ENCODE data around the gene BEX5.
"Not testable (repeated sequence)": the region's sequence is repeated elsewhere in the genome, so short reads cannot be mapped to it uniquely, and the experiment has no call there.

Gene BEX5

GRCh38 chrX:102126080-102126818 lies 29.5 kb downstream of the BEX5 start:
- not testable (repeated sequence) for H3K9me3 ChIP-seq (ENCODE audit: control insufficient read depth in 2 of 2, low read length in 2 of 2); H3K27me3 ChIP-seq (ENCODE audit: control insufficient read depth in 2 of 2, insufficient read depth in 2 of 2, low read length in 2 of 2); H3K27ac ChIP-seq (ENCODE audit: low read depth in 2 of 2, low read length in 2 of 2); H3K36me3 ChIP-seq (ENCODE audit: control insufficient read depth in 2 of 2, insufficient read depth in 2 of 2, low read length in 2 of 2); H3K9ac ChIP-seq (ENCODE audit: low read depth in 1 of 2, low read length in 2 of 2); H3K4me3 ChIP-seq (ENCODE audit: low read length in 2 of 2); H3K4me1 ChIP-seq (ENCODE audit: control insufficient read depth in 2 of 2, insufficient read depth in 2 of 2, low read length in 2 of 2)

- H3K27ac ChIP-seq (ENCODE audit: low read depth in 2 of 2, low read length in 2 of 2); H3K4me1 ChIP-seq (ENCODE audit: control insufficient read depth in 2 of 2, insufficient read depth in 2 of 2, low read length in 2 of 2); H3K4me3 ChIP-seq (ENCODE audit: low read length in 2 of 2); H3K27me3 ChIP-seq (ENCODE audit: control insufficient read depth in 2 of 2, insufficient read depth in 2 of 2, low read length in 2 of 2); H3K36me3 ChIP-seq (ENCODE audit: control insufficient read depth in 2 of 2, insufficient read depth in 2 of 2, low read length in 2 of 2); H3K9me3 ChIP-seq (ENCODE audit: control insufficient read depth in 2 of 2, low read length in 2 of 2); H3K9ac ChIP-seq (ENCODE audit: low read depth in 1 of 2, low read length in 2 of 2): not testable (repeated sequence)
These were observed 30.3 kb downstream of the BEX5 start, which contains the start of gene TCEAL2 for GRCh38 chrX:102125436-102125835. TSS of gene TCEAL2 (plus strand) at chrX:102125679. CDS start at chrX:102126831, 1,152 bp downstream.

DNA sequence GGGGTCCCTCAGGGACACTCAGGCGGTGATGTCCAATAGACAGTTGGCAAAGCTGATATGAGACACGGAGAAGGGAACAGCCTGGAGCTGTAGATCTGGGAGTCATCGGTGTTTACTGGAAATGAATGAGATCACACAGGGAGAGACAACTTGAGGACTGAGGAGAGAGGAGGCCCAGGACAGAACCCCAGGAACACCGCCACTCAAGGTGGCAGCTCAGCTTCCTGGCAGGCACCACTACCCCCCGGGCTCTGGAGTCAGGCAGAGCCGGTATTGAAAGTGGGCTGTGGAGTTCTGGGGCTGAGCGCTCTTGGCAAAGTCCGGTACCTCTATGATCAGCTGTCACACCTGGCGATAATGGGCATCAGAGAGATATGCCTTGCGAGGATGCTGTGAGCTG lies 30.8 kb downstream of the BEX5 start:
- not testable (repeated sequence) for H3K4me1 ChIP-seq (ENCODE audit: control insufficient read depth in 2 of 2, insufficient read depth in 2 of 2, low read length in 2 of 2); H3K4me3 ChIP-seq (ENCODE audit: low read length in 2 of 2); H3K9ac ChIP-seq (ENCODE audit: low read depth in 1 of 2, low read length in 2 of 2); H3K36me3 ChIP-seq (ENCODE audit: control insufficient read depth in 2 of 2, insufficient read depth in 2 of 2, low read length in 2 of 2); H3K27me3 ChIP-seq (ENCODE audit: control insufficient read depth in 2 of 2, insufficient read depth in 2 of 2, low read length in 2 of 2); H3K27ac ChIP-seq (ENCODE audit: low read depth in 2 of 2, low read length in 2 of 2); H3K9me3 ChIP-seq (ENCODE audit: control insufficient read depth in 2 of 2, low read length in 2 of 2)

- no peaks in the 10 kb centered on the region for H3K27me3 ChIP-seq (ENCODE audit: control insufficient read depth in 2 of 2, insufficient read depth in 2 of 2, low read length in 2 of 2)
- no peaks in the 10 kb centered on the region for H3K4me1 ChIP-seq (ENCODE audit: control insufficient read depth in 2 of 2, insufficient read depth in 2 of 2, low read length in 2 of 2)
- no peaks in the 10 kb centered on the region for H3K9me3 ChIP-seq (ENCODE audit: control insufficient read depth in 2 of 2, low read length in 2 of 2)
- no peak overlapping the region for H3K4me3 ChIP-seq (ENCODE audit: low read length in 2 of 2)
- no peak overlapping the region for H3K27ac ChIP-seq (ENCODE audit: low read depth in 2 of 2, low read length in 2 of 2)
- H3K36me3 ChIP-seq (ENCODE audit: control insufficient read depth in 2 of 2, insufficient read depth in 2 of 2, low read length in 2 of 2): no peaks in the 10 kb centered on the region
- no peak overlapping the region for H3K9ac ChIP-seq (ENCODE audit: low read depth in 1 of 2, low read length in 2 of 2)
These were observed 40.0 kb downstream of the BEX5 start for GRCh38 chrX:102115748-102116147.

DNA sequence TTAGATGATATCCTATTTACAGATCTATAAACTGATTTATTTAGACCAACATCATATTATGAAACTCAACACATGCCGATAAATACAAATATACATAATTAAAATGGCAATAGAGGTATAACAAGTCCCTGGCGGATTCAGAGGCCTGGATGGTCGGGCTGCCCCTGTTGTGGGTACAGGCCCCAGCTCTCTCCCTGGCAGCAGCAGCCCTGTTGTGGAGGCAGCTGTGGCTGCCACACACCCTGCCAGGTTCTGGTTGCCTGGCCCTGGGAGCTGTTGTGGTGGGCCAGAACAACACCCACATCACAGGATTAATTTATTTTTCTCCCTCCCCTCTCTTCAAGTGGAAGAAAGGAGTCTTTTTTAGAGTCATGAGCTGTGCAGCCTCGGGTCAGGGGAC lies 42.4 kb downstream of the BEX5 start:
- no peak overlapping the region for H3K4me3 ChIP-seq (ENCODE audit: low read length in 2 of 2)
- H3K27me3 ChIP-seq (ENCODE audit: control insufficient read depth in 2 of 2, insufficient read depth in 2 of 2, low read length in 2 of 2): no peaks in the 10 kb centered on the region
- no peak overlapping the region for H3K9ac ChIP-seq (ENCODE audit: low read depth in 1 of 2, low read length in 2 of 2)
- no peak overlapping the region for H3K27ac ChIP-seq (ENCODE audit: low read depth in 2 of 2, low read length in 2 of 2)
- no peaks in the 10 kb centered on the region for H3K4me1 ChIP-seq (ENCODE audit: control insufficient read depth in 2 of 2, insufficient read depth in 2 of 2, low read length in 2 of 2)
- H3K9me3 ChIP-seq (ENCODE audit: control insufficient read depth in 2 of 2, low read length in 2 of 2): no peaks in the 10 kb centered on the region
- no peaks in the 10 kb centered on the region for H3K36me3 ChIP-seq (ENCODE audit: control insufficient read depth in 2 of 2, insufficient read depth in 2 of 2, low read length in 2 of 2)

All from mucosa of rectum (tissue), 2 donors.